Astrocyte (in vitro differentiated cells and primary cell): ENCODE data around the gene URM1. TPM values are rescaled to one million over a fixed set of nuclear protein-coding genes. Genes with fewer than 3 reads are reported as not detected.

Experiments used
- DNase-seq: peaks from one replicate; pipeline ENCODE4 v3.0.0-alpha.2; 2010; ENCODE audit warnings: low read depth
- FAIRE-seq: peaks from 2 replicates; lab custom pipeline; 2011; peaks lifted over from hg19 to GRCh38; lab: Jason Lieb, UNC
- H2AFZ ChIP-seq: 2 replicates; pipeline ENCODE4 v1.6.0; 2012; ENCODE audit warnings: low read depth, low read length, inconsistent platforms
- H3K27ac ChIP-seq: 2 replicates; pipeline ENCODE4 v1.5.1; 2011; ENCODE audit warnings: low read depth, low read length, inconsistent platforms
- H3K27me3 ChIP-seq: 2 replicates; pipeline ENCODE4 v1.6.0; 2011; ENCODE audit warnings: low read length, inconsistent platforms; ENCODE audit not compliant: insufficient read depth
- H3K36me3 ChIP-seq: 2 replicates; pipeline ENCODE4 v1.5.1; 2011; ENCODE audit warnings: low read length, inconsistent platforms; ENCODE audit not compliant: insufficient read depth
- H3K4me1 ChIP-seq: 2 replicates; pipeline ENCODE4 v1.5.1; 2011; ENCODE audit warnings: low read length, inconsistent platforms; ENCODE audit not compliant: insufficient read depth
- H3K4me2 ChIP-seq: 2 replicates; pipeline ENCODE4 v1.6.0; 2012; ENCODE audit warnings: low read length, inconsistent platforms
- H3K4me3 ChIP-seq: 2 replicates; pipeline ENCODE4 v1.5.1; 2011; ENCODE audit warnings: low read depth, mild to moderate bottlenecking, low read length, inconsistent platforms; ENCODE audit not compliant: insufficient read depth
- H3K79me2 ChIP-seq: 2 replicates; pipeline ENCODE4 v1.6.0; 2012; ENCODE audit warnings: mild to moderate bottlenecking, low read length, inconsistent platforms; ENCODE audit not compliant: insufficient read depth
- H3K9ac ChIP-seq: 2 replicates; pipeline ENCODE4 v1.6.0; 2012; ENCODE audit warnings: mild to moderate bottlenecking, low read length, inconsistent platforms
- H3K9me3 ChIP-seq: 2 replicates; pipeline ENCODE4 v1.5.1; 2012; ENCODE audit warnings: low read depth, mild to moderate bottlenecking, low read length, inconsistent platforms; ENCODE audit not compliant: insufficient read depth
- H4K20me1 ChIP-seq: 2 replicates; pipeline ENCODE4 v1.6.0; 2012; ENCODE audit warnings: low read length, inconsistent platforms; ENCODE audit not compliant: insufficient read depth
- H3K27ac Mint-ChIP-seq: one replicate; pipeline ENCODE4 v1.8.0; 2021; ENCODE audit warnings: mild to moderate bottlenecking, mixed read lengths; ENCODE audit not compliant: unreplicated experiment
- H3K27me3 Mint-ChIP-seq: one replicate; pipeline ENCODE4 v1.8.0; 2021; ENCODE audit warnings: low read depth, mixed read lengths; ENCODE audit not compliant: unreplicated experiment
- H3K36me3 Mint-ChIP-seq: one replicate; pipeline ENCODE4 v1.8.0; 2021; ENCODE audit warnings: low read depth, mixed read lengths; ENCODE audit not compliant: unreplicated experiment
- H3K4me1 Mint-ChIP-seq: one replicate; pipeline ENCODE4 v1.8.0; 2021; ENCODE audit warnings: low read depth, mixed read lengths; ENCODE audit not compliant: unreplicated experiment
- H3K4me3 Mint-ChIP-seq: one replicate; pipeline ENCODE4 v1.8.0; 2021; ENCODE audit warnings: mild to moderate bottlenecking, moderate library complexity, mixed read lengths; ENCODE audit not compliant: unreplicated experiment
- H3K9me3 Mint-ChIP-seq: one replicate; pipeline ENCODE4 v1.8.0; 2021; ENCODE audit warnings: mild to moderate bottlenecking, mixed read lengths; ENCODE audit not compliant: unreplicated experiment
- CTCF ChIP-seq: IDR thresholded peaks from 2 replicates; pipeline ENCODE4 v1.5.1; 2011; ENCODE audit warnings: low read depth, mild to moderate bottlenecking, inconsistent platforms, low read length, moderate library complexity; ENCODE audit not compliant: insufficient read depth
- EZH2 ChIP-seq: IDR thresholded peaks from 2 replicates; pipeline ENCODE4 v1.6.1; 2012; ENCODE audit warnings: mild to moderate bottlenecking, low read length, inconsistent platforms; ENCODE audit not compliant: insufficient read depth
- total RNA-seq: library from RNA; stranded (reverse); gene quantifications from 2 replicates; pipeline ENCODE4 v1.2.1, GENCODE V29; 2021

Gene URM1
- total RNA-seq, 1 donor from 2014 or later = 50.7 TPM

- H3K27me3 Mint-ChIP-seq = no peaks in the 10 kb centered on the region
- H3K4me2 ChIP-seq = no peak overlapping the region
- peaks cover 59% of the 10 kb centered on the region for H4K20me1 ChIP-seq
- no peak overlapping the region for H3K27ac ChIP-seq
- DNase-seq (no peak), FAIRE-seq (no peak)
- H3K4me1 Mint-ChIP-seq = no peaks in the 10 kb centered on the region
- H3K27me3 ChIP-seq = no peaks in the 10 kb centered on the region
- TF ChIP-seq EZH2 (no peak), CTCF (no peak)
- H3K36me3 ChIP-seq = no peaks in the 10 kb centered on the region
- no peaks in the 10 kb centered on the region for H3K9me3 Mint-ChIP-seq
- H3K4me3 ChIP-seq = no peak overlapping the region
- peaks cover 3% of the 10 kb centered on the region for H3K4me1 ChIP-seq
- no peaks in the 10 kb centered on the region for H3K79me2 ChIP-seq
- no peak overlapping the region for H2AFZ ChIP-seq
- peaks cover 20% of the 10 kb centered on the region for H3K36me3 Mint-ChIP-seq
- H3K9ac ChIP-seq = no peak overlapping the region
- no peaks in the 10 kb centered on the region for H3K9me3 ChIP-seq
- no peak overlapping the region for H3K4me3 Mint-ChIP-seq
- no peak overlapping the region for H3K27ac Mint-ChIP-seq
Measured at GRCh38 chr9:128383007-128383753, 12.0 kb downstream of the URM1 start.

GRCh38 chr9:128383791-128384190, 12.6 kb downstream of the URM1 start:
- no peak overlapping the region for H2AFZ ChIP-seq
- Mint-ChIP-seq H3K9me3 (no peaks in the 10 kb centered on the region), H3K4me3 (no peak overlapping the region), H3K36me3 (peaks cover 21% of the 10 kb centered on the region), H3K4me1 (no peaks in the 10 kb centered on the region), H3K27ac (no peak overlapping the region), H3K27me3 (no peaks in the 10 kb centered on the region)
- H3K36me3 ChIP-seq = peaks cover 3% of the 10 kb centered on the region
- H3K9ac ChIP-seq = no peak overlapping the region
- no peaks in the 10 kb centered on the region for H3K79me2 ChIP-seq
- FAIRE-seq = no peak
- H3K4me2 ChIP-seq = no peak overlapping the region
- no peak for DNase-seq
- H3K9me3 ChIP-seq = no peaks in the 10 kb centered on the region
- H3K27me3 ChIP-seq = no peaks in the 10 kb centered on the region
- H3K4me3 ChIP-seq = no peak overlapping the region
- no peak overlapping the region for H3K27ac ChIP-seq
- peaks cover 3% of the 10 kb centered on the region for H3K4me1 ChIP-seq
- TF ChIP-seq EZH2 = no peak
- TF ChIP-seq CTCF = no peak
- peaks cover 63% of the 10 kb centered on the region for H4K20me1 ChIP-seq
